ENCODE measurements around the gene LY6G6C. TPM values are rescaled to one million over a fixed set of nuclear protein-coding genes. Genes with fewer than 3 reads are reported as not detected.

LY6G6C gene
- total RNA-seq, 1 experiment from 2014 or later = 2.1 TPM

GRCh38 chr6:31750411-31751022 lies 29.0 kb upstream of the LY6G6C start:
- ChIA-PET POLR2A (ENCODE audit: unreplicated experiment) (no interaction called here), CTCF (no interaction called here)
- Histone ChIP-seq H3K9me3 (ENCODE audit: insufficient read depth, low read depth) (no peaks in the 10 kb centered on the region), H3K4me2 (no peak overlapping the region), H2AFZ (no peak overlapping the region), H3K27ac (no peak overlapping the region), H3F3A (ENCODE audit: insufficient read depth, low read depth) (peaks cover 28% of the 10 kb centered on the region; the same call in 1 of the 2 replicates), H3K27me3 (ENCODE audit: insufficient read depth, low read depth) (no peaks in the 10 kb centered on the region), H3K79me2 (ENCODE audit: low read depth) (no peaks in the 10 kb centered on the region), H4K20me1 (ENCODE audit: insufficient read depth) (no peaks in the 10 kb centered on the region), H3K36me3 (ENCODE audit: low read depth) (no peaks in the 10 kb centered on the region), H3K4me1 (replicated peaks; ENCODE audit: insufficient read depth) (peaks cover 20% of the 10 kb centered on the region), H3K9me2 (ENCODE audit: insufficient read depth) (no peaks in the 10 kb centered on the region), H3K4me3 (no peak overlapping the region)
- intact Hi-C loops (cut with micrococcal nuclease; ENCODE audit: unreplicated experiment) = no loop called here
- BruUV-seq (replicated peaks) = no TSS peak
- TF ChIP-seq CTCF (conservative IDR thresholded peaks at IDR 0.05) = no peak
- TF ChIP-seq EZH2 (IDR thresholded peaks at IDR 0.05; ENCODE audit: low read depth) = no peak
- no peak for DNase-seq

DNA sequence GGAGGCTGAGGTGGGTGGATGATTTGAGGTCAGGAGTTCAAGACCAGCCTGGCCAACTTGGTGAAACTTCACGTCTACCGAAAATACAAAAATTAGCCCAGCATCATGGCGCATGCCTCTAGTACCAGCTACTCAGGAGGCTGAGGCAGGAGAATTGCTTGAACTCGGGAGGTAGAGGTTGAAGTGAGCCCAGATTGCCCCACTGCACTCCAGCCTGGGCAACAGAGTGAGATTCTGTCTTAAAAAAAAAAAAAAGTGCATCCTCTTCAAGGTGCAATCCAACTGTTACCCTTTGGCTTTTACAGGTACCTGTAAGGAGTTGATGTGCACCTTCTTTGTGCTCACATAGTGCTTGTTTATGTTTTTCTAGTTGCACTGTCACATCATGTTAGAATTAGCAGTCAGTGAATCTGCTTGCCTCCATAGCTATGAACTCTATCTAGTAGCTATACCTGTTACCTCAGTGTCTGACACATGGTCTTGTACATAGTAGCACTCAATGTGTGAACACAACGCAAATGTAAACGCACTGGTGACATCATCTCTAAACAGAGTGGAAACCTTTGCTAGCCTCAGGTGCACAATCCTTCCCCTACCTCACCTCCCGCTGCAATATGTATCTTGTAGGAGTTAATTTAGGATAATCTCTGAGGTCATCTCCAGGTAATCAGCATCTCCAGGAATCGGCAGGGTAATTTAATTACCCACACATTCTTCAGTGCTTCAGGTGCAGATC lies 27.9 kb upstream of the LY6G6C start:
- ChIA-PET CTCF (no interaction called here), POLR2A (ENCODE audit: unreplicated experiment) (interaction anchor here (1.0 kb wide), 1 partner anchor 14 kb away, joined by 6 read pairs; no protein-coding TSS in a partner anchor)
- TF ChIP-seq EZH2 (IDR thresholded peaks at IDR 0.05; ENCODE audit: low read depth) (no peak), CTCF (conservative IDR thresholded peaks at IDR 0.05) (no peak)
- Histone ChIP-seq H3K79me2 (ENCODE audit: low read depth) (no peaks in the 10 kb centered on the region), H2AFZ (no peak overlapping the region), H3F3A (ENCODE audit: insufficient read depth, low read depth) (peaks cover 32% of the 10 kb centered on the region; the same call in 1 of the 2 replicates), H3K4me2 (no peak overlapping the region), H3K27me3 (ENCODE audit: insufficient read depth, low read depth) (no peaks in the 10 kb centered on the region), H3K36me3 (ENCODE audit: low read depth) (no peaks in the 10 kb centered on the region), H3K9me3 (ENCODE audit: insufficient read depth, low read depth) (no peaks in the 10 kb centered on the region), H4K20me1 (ENCODE audit: insufficient read depth) (no peaks in the 10 kb centered on the region), H3K27ac (no peak overlapping the region), H3K4me3 (no peak overlapping the region), H3K4me1 (replicated peaks; ENCODE audit: insufficient read depth) (peaks cover 20% of the 10 kb centered on the region), H3K9me2 (ENCODE audit: insufficient read depth) (no peaks in the 10 kb centered on the region)
- no peak for DNase-seq
- intact Hi-C loops (cut with micrococcal nuclease; ENCODE audit: unreplicated experiment) = no loop called here
- no TSS peak for BruUV-seq (replicated peaks)

GRCh38 chr6:31744422-31744821 lies 22.9 kb upstream of the LY6G6C start:
- intact Hi-C loops (cut with micrococcal nuclease; ENCODE audit: unreplicated experiment) = no loop called here
- peaks cover 12% of the 10 kb centered on the region; the same call in 1 of the 2 replicates for H3K36me3 ChIP-seq (ENCODE audit: low read depth)
- H3K27ac ChIP-seq = no peak overlapping the region
- POLR2A ChIA-PET (ENCODE audit: unreplicated experiment) = interaction anchor here (1.5 kb wide), 1 partner anchor 19 kb away, joined by 6 read pairs; no protein-coding TSS in a partner anchor
- peaks cover 7% of the 10 kb centered on the region; the same call in 1 of the 2 replicates for H3K79me2 ChIP-seq (ENCODE audit: low read depth)
- H3K27me3 ChIP-seq (ENCODE audit: insufficient read depth, low read depth) = no peaks in the 10 kb centered on the region
- CTCF ChIA-PET = no interaction called here
- H3K4me1 ChIP-seq (replicated peaks; ENCODE audit: insufficient read depth) = peaks cover 25% of the 10 kb centered on the region
- peaks cover 31% of the 10 kb centered on the region; the same call in 1 of the 2 replicates for H3F3A ChIP-seq (ENCODE audit: insufficient read depth, low read depth)
- no TSS peak for BruUV-seq (replicated peaks)
- no peak for TF ChIP-seq CTCF (conservative IDR thresholded peaks at IDR 0.05)
- no peak for TF ChIP-seq EZH2 (IDR thresholded peaks at IDR 0.05; ENCODE audit: low read depth)
- no peaks in the 10 kb centered on the region for H4K20me1 ChIP-seq (ENCODE audit: insufficient read depth)
- DNase-seq = no peak
- H3K9me3 ChIP-seq (ENCODE audit: insufficient read depth, low read depth) = no peaks in the 10 kb centered on the region
- H3K4me2 ChIP-seq = no peak overlapping the region
- no peak overlapping the region for H3K4me3 ChIP-seq
- H3K9me2 ChIP-seq (ENCODE audit: insufficient read depth) = no peaks in the 10 kb centered on the region
- H2AFZ ChIP-seq = no peak overlapping the region

Measured in PC-9 (cell line).